ENCODE results near the gene IDH3A.

Gene IDH3A

GRCh38 chr15:78216276-78217104 lies 67.3 kb downstream of the IDH3A start:
- DNase-seq (ENCODE audit: low read depth in 2 of 2), result no peak

DNA sequence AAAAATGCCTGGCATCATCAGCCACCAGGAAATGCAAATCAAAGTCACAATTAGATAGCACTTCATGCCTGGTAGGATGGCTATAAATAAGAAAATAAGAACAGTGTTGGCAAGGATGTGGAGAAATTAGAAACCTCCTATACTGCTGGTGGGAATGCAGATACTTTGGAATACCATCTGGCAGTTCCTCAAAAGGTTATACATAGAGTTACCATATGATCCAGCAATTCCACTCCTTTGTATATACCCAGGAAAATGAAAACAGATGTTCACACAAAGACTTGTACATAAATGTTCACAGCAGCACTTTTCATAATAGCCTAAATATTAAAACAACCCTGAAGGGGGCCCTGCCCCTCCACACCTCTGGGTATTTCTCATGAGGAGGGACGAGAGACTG lies 71.6 kb downstream of the IDH3A start:
- DNase-seq (ENCODE audit: low read depth in 2 of 2), result no peak
